ENCODE measurements around the gene ZBTB16. TPM values are rescaled to one million over a fixed set of nuclear protein-coding genes. Genes with fewer than 3 reads are reported as not detected.

Gene ZBTB16
- total RNA-seq, 3 donors from 2014 or later (not counting 1 experiment from before 2014, with no cell fraction given), result 104 to 224 (median 156) TPM

DNA sequence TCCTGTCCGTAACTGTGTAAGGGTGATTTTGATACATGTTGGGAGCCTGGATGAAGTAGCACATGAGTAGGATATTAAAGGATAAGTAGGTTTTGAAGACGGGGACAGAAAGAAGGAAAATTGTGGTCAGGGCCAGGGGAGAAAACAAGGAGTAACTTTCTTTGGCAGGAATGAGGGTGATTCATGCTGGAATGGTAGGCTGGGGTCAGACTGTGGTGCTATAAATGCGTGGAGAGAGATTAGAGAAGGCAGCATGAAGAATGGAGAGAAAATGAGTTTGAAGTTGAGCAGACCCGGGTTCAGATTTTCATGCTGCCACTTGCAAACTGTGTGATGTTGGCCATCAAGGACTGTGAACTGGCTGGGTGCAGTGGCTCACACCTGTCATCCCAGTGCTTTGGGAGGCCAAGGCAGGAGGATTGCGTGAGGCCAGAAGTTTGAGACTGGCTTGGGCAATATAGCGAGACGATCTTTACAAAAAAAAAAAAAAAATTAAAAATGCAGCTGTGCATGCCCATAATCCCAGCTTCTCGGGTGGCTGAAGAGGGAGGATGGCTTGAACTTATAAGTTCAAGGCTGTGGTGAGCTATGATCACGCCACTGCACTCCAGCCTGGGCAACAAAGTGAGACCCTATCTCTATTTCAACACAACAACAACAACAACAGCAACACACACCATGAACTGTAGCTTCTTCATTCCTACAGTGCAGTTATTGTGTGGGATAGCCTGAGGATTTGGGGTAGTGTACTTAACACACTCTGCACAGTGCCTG is 22.3 kb downstream of the ZBTB16 start:
- no peak for ATAC-seq
- Histone ChIP-seq H3K36me3 (ENCODE audit: control insufficient read depth, insufficient read depth, low read length) (no peaks in the 10 kb centered on the region), H3K27ac (ENCODE audit: low read length) (peak overlapping the region; percentile 66), H3K27me3 (ENCODE audit: control insufficient read depth, insufficient read depth, low read length) (no peaks in the 10 kb centered on the region), H3K4me3 (ENCODE audit: low read length) (no peak overlapping the region), H3K9me3 (ENCODE audit: control insufficient read depth, insufficient read depth, low read length) (no peaks in the 10 kb centered on the region), H3K4me1 (ENCODE audit: control insufficient read depth, insufficient read depth, low read length) (peaks cover 97% of the 10 kb centered on the region)
- Mint-ChIP-seq H3K9me3 (no peaks in the 10 kb centered on the region), H3K27ac (peak overlapping the region; percentile 89 to 100), H3K27me3 (ENCODE audit: low read depth in 2 of 2) (no peaks in the 10 kb centered on the region), H3K4me3 (peak overlapping the region; percentile 78), H3K36me3 (no peaks in the 10 kb centered on the region), H3K4me1 (peaks cover 99% of the 10 kb centered on the region in 2 donors)
- DNase-seq, result no peak
- intact Hi-C loops (cut with micrococcal nuclease), result loop anchor here (5.0 kb wide), 1 partner anchor 50 kb away; no protein-coding TSS in a partner anchor
- TF ChIP-seq, protein P1, sequence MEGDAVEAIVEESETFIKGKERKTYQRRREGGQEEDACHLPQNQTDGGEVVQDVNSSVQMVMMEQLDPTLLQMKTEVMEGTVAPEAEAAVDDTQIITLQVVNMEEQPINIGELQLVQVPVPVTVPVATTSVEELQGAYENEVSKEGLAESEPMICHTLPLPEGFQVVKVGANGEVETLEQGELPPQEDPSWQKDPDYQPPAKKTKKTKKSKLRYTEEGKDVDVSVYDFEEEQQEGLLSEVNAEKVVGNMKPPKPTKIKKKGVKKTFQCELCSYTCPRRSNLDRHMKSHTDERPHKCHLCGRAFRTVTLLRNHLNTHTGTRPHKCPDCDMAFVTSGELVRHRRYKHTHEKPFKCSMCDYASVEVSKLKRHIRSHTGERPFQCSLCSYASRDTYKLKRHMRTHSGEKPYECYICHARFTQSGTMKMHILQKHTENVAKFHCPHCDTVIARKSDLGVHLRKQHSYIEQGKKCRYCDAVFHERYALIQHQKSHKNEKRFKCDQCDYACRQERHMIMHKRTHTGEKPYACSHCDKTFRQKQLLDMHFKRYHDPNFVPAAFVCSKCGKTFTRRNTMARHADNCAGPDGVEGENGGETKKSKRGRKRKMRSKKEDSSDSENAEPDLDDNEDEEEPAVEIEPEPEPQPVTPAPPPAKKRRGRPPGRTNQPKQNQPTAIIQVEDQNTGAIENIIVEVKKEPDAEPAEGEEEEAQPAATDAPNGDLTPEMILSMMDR (IDR thresholded peaks at IDR 0.05), result no peak
- WGBS (ENCODE audit: insufficient coverage), result 87% methylated on average over 7 of the region's 9 CpGs

DNA sequence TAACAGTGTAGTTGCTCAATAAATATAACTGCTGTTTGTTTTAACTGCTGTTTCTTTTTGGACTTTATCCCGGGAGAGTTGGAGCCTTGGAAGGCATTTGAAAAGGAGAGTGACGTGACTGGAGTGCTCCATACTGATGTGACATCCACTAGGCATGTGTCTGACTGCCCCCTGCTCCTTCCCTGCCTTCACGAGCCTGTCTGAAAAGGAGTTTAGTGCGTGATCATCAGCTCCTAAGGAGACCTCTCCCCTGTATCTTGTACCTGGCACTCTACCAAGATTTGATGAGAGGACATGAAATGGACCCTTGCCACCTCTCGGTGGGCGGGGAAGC is 22.9 kb downstream of the ZBTB16 start:
- no peaks in the 10 kb centered on the region for H3K9me3 ChIP-seq (ENCODE audit: control insufficient read depth, insufficient read depth, low read length)
- Mint-ChIP-seq H3K4me1 (peaks cover 99% of the 10 kb centered on the region in 2 donors), H3K4me3 (peak overlapping the region; percentile 78), H3K27ac (peak overlapping the region; percentile 89 to 100), H3K9me3 (no peaks in the 10 kb centered on the region), H3K27me3 (ENCODE audit: low read depth in 2 of 2) (no peaks in the 10 kb centered on the region), H3K36me3 (no peaks in the 10 kb centered on the region)
- intact Hi-C loops (cut with micrococcal nuclease), result loop anchor here (5.0 kb wide), 1 partner anchor 50 kb away; no protein-coding TSS in a partner anchor
- DNase-seq (no peak), ATAC-seq (no peak)
- WGBS (ENCODE audit: insufficient coverage), result 46% methylated on average over 6 of the region's 6 CpGs
- H3K27me3 ChIP-seq (ENCODE audit: control insufficient read depth, insufficient read depth, low read length), result no peaks in the 10 kb centered on the region
- no peaks in the 10 kb centered on the region for H3K36me3 ChIP-seq (ENCODE audit: control insufficient read depth, insufficient read depth, low read length)
- peak overlapping the region; percentile 66 for H3K27ac ChIP-seq (ENCODE audit: low read length)
- H3K4me3 ChIP-seq (ENCODE audit: low read length), result no peak overlapping the region
- TF ChIP-seq, protein P1 (IDR thresholded peaks at IDR 0.05), result no peak
- H3K4me1 ChIP-seq (ENCODE audit: control insufficient read depth, insufficient read depth, low read length), result peaks cover 97% of the 10 kb centered on the region

DNA sequence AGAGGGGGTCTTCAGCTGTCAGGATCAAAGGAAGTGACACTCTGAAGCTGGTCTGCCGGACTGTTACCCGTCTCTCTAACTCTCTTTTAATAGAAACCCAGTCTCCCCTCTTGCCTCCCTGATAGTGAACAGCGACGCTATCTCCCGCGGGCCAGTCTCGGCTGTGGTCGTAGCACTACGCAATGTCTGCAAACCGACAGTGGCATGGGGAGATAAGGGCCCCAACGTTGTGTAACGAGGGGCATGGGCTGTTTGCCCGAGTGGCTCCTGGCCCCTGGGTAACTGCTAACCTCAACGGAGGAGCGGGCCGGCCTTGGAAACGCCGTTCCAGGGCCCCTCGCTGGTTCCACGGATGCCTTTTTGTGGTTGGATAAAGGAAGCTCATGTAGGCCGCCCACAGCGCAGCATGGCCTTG is 23.3 kb downstream of the ZBTB16 start:
- ATAC-seq (peak; percentile 36 to 67 (median 66)), DNase-seq (peak in 1 of 2 donors; percentile 27)
- Mint-ChIP-seq H3K27me3 (ENCODE audit: low read depth in 2 of 2) (no peaks in the 10 kb centered on the region), H3K4me3 (peak overlapping the region; percentile 78), H3K36me3 (no peaks in the 10 kb centered on the region), H3K9me3 (no peaks in the 10 kb centered on the region), H3K27ac (peak overlapping the region; percentile 89 to 100), H3K4me1 (peaks cover 99% of the 10 kb centered on the region in 2 donors)
- intact Hi-C loops (cut with micrococcal nuclease), result loop anchor here (5.0 kb wide), 1 partner anchor 50 kb away; no protein-coding TSS in a partner anchor
- no peaks in the 10 kb centered on the region for H3K27me3 ChIP-seq (ENCODE audit: control insufficient read depth, insufficient read depth, low read length)
- 8% methylated on average over 22 of the region's 22 CpGs for WGBS (ENCODE audit: insufficient coverage)
- TF ChIP-seq, protein P1 (IDR thresholded peaks at IDR 0.05), result no peak
- H3K9me3 ChIP-seq (ENCODE audit: control insufficient read depth, insufficient read depth, low read length), result no peaks in the 10 kb centered on the region
- peaks cover 97% of the 10 kb centered on the region for H3K4me1 ChIP-seq (ENCODE audit: control insufficient read depth, insufficient read depth, low read length)
- H3K4me3 ChIP-seq (ENCODE audit: low read length), result no peak overlapping the region
- peak overlapping the region; percentile 66 for H3K27ac ChIP-seq (ENCODE audit: low read length)
- H3K36me3 ChIP-seq (ENCODE audit: control insufficient read depth, insufficient read depth, low read length), result no peaks in the 10 kb centered on the region

All from natural killer cell (primary cell).